Liver (tissue), 9 donors: ENCODE data around the gene PI4K2A. TPM values are rescaled to one million over a fixed set of nuclear protein-coding genes. Genes with fewer than 3 reads are reported as not detected.

Experiments used
- DNase-seq: peaks from one replicate; pipeline ENCODE4 v3.0.0-alpha.2; 2017; ENCODE audit warnings: low spot score
- H3K27ac ChIP-seq, 2 donors: one replicate each; pipeline ENCODE4 v1.7.0; 2013; ENCODE audit warnings: inconsistent platforms in 2 of 2, low read length in 2 of 2, control low read depth in 1 of 2, low read depth in 1 of 2, mild to moderate bottlenecking in 1 of 2
- H3K27me3 ChIP-seq, 4 donors: one replicate each; pipeline versions ENCODE4 v1.6.1 to v1.7.0; 2013; ENCODE audit warnings: low read length in 3 of 4, inconsistent platforms in 1 of 4, mild to moderate bottlenecking in 1 of 4, moderate library complexity in 1 of 4; ENCODE audit not compliant: control insufficient read depth in 4 of 4, insufficient read depth in 4 of 4
- H3K36me3 ChIP-seq, 4 donors: one replicate each; pipeline versions ENCODE4 v1.6.1 to v1.7.0; 2013; ENCODE audit warnings: low read length in 3 of 4, mild to moderate bottlenecking in 3 of 4, low read depth in 1 of 4, moderate library complexity in 1 of 4; ENCODE audit not compliant: control insufficient read depth in 4 of 4, insufficient read depth in 3 of 4
- H3K4me1 ChIP-seq, 4 donors: one replicate each; pipeline versions ENCODE4 v1.6.1 to v1.7.0; 2013; ENCODE audit warnings: low read length in 3 of 4, mild to moderate bottlenecking in 3 of 4, moderate library complexity in 1 of 4; ENCODE audit not compliant: control insufficient read depth in 4 of 4, insufficient read depth in 4 of 4
- H3K4me3 ChIP-seq, 3 donors: one replicate each; pipeline versions ENCODE4 v1.6.1 to v1.7.0; 2013; ENCODE audit warnings: low read length in 3 of 3, control low read depth in 1 of 3, low read depth in 1 of 3, mild to moderate bottlenecking in 1 of 3
- H3K9ac ChIP-seq, 2 donors: one replicate each; pipeline ENCODE4 v1.7.0; 2013; ENCODE audit warnings: low read length in 2 of 2, mild to moderate bottlenecking in 2 of 2, moderate library complexity in 2 of 2, control low read depth in 1 of 2, low read depth in 1 of 2
- H3K9me3 ChIP-seq, 4 donors: one replicate each; pipeline versions ENCODE4 v1.6.1 to v1.7.0; 2013; ENCODE audit warnings: low read length in 3 of 4; ENCODE audit not compliant: control insufficient read depth in 4 of 4
- ATF3 ChIP-seq: IDR thresholded peaks from 2 replicates; pipeline ENCODE4 v1.6.1; 2016; ENCODE audit warnings: antibody characterized with exemption
- CTCF ChIP-seq: fragments of 150-350 bp; IDR thresholded peaks from 2 replicates; pipeline ENCODE4 v1.5.1; 2017; ENCODE audit warnings: improper control_type of control experiment, low read depth, low read length; ENCODE audit not compliant: missing input control
- EGR1 ChIP-seq, 2 donors: IDR thresholded peaks; 2 replicates each; pipeline ENCODE4 v1.6.1; 2016 to 2018; ENCODE audit warnings: antibody characterized with exemption in 2 of 2, low read depth in 2 of 2
- FOXA1 ChIP-seq: IDR thresholded peaks from 2 replicates; pipeline ENCODE4 v1.6.1; 2016; ENCODE audit warnings: antibody characterized with exemption
- FOXA2 ChIP-seq: IDR thresholded peaks from 2 replicates; pipeline ENCODE4 v1.6.1; 2016; ENCODE audit warnings: antibody characterized with exemption
- GABPA ChIP-seq, 2 donors: IDR thresholded peaks in 1 of 2; conservative IDR thresholded peaks in 1 of 2; 2 replicates each; pipeline ENCODE4 v1.6.1; 2016; ENCODE audit warnings: antibody characterized with exemption in 2 of 2, mild to moderate bottlenecking in 1 of 2, moderate library complexity in 1 of 2
- HNF4A ChIP-seq, 2 donors: conservative IDR thresholded peaks; 2 replicates each; pipeline ENCODE4 v1.6.1; 2016; ENCODE audit warnings: antibody characterized with exemption in 2 of 2, mild to moderate bottlenecking in 2 of 2
- HNF4G ChIP-seq: IDR thresholded peaks from 2 replicates; pipeline ENCODE4 v1.6.1; 2016; ENCODE audit warnings: antibody characterized with exemption
- JUND ChIP-seq, 2 donors: IDR thresholded peaks; 2 replicates each; pipeline ENCODE4 v1.6.1; 2016; ENCODE audit warnings: antibody characterized with exemption in 2 of 2
- MAX ChIP-seq: IDR thresholded peaks from 2 replicates; pipeline ENCODE4 v1.6.1; 2016; ENCODE audit warnings: antibody characterized with exemption
- NR2F2 ChIP-seq: IDR thresholded peaks from 2 replicates; pipeline ENCODE4 v1.6.1; 2016; ENCODE audit warnings: antibody characterized with exemption
- RAD21 ChIP-seq, 2 donors: IDR thresholded peaks; 2 replicates each; pipeline ENCODE4 v1.6.1; 2016; ENCODE audit warnings: antibody characterized with exemption in 2 of 2, mild to moderate bottlenecking in 2 of 2
- REST ChIP-seq: IDR thresholded peaks from 2 replicates; pipeline ENCODE4 v1.6.1; 2016; ENCODE audit warnings: antibody characterized with exemption, mild to moderate bottlenecking
- RXRA ChIP-seq, 2 donors: IDR thresholded peaks; 2 replicates each; pipeline ENCODE4 v1.6.1; 2017 to 2018; ENCODE audit warnings: antibody characterized with exemption in 2 of 2, mild to moderate bottlenecking in 1 of 2
- SP1 ChIP-seq: IDR thresholded peaks from 2 replicates; pipeline ENCODE4 v1.6.1; 2018; ENCODE audit warnings: antibody characterized with exemption, mild to moderate bottlenecking
- TAF1 ChIP-seq: conservative IDR thresholded peaks from 2 replicates; pipeline ENCODE4 v1.6.1; 2016; ENCODE audit warnings: antibody characterized with exemption, mild to moderate bottlenecking
- YY1 ChIP-seq: IDR thresholded peaks from 2 replicates; pipeline ENCODE4 v1.6.1; 2016; ENCODE audit warnings: antibody characterized with exemption, mild to moderate bottlenecking
- ZBTB33 ChIP-seq: IDR thresholded peaks from 2 replicates; pipeline ENCODE4 v1.6.1; 2016; ENCODE audit warnings: antibody characterized with exemption
- WGBS: extraction: QIAGEN DNeasy Blood & Tissue Kit; methylation state at CpG from one replicate; pipeline ENCODE4 v1.1.7; 2013; 5-methylcytosine and 5-hydroxymethylcytosine counted together
- polyA plus RNA-seq, 2 donors: library from polyadenylated mRNA; stranded (reverse) in 1 of 2; unstranded in 1 of 2; fragments of 200-250 nt in 1 of 2; fragments of >200 nt in 1 of 2; fragmentation: Nextera tagmentation in 1 of 2; extraction: Ambion mirVana in 1 of 2; gene quantifications; one replicate each; pipeline versions ENCODE4 v1.2.1 to v1.2.3, GENCODE V29; 2013 to 2015
- total RNA-seq, 2 donors: library from RNA; depleted of rRNA; stranded (reverse); fragments of >200 nt; gene quantifications; one replicate each; pipeline ENCODE4 v1.2.3, GENCODE V29; 2014
- donor health status: healthy.
- donor health status: healthy.
- donor health status: healthy.
- donor health status: healthy.
- donor health status: healthy.

PI4K2A gene
- total and polyA plus RNA-seq, 4 donors, result 4.4 to 17.6 (median 11.2) TPM

GRCh38 chr10:97597778-97598177, 42.7 kb upstream of the PI4K2A start (continued):
- no peak for TF ChIP-seq ZBTB33
- TF ChIP-seq HNF4G, result no peak
- TF ChIP-seq TAF1, result no peak
- no peak for TF ChIP-seq ATF3
- TF ChIP-seq YY1, result no peak
- no peak for TF ChIP-seq RAD21 (IDR thresholded peaks at IDR 0.05)

GRCh38 chr10:97598407-97599271, 41.8 kb upstream of the PI4K2A start:
- no peak for TF ChIP-seq EGR1 (IDR thresholded peaks at IDR 0.05; ENCODE audit: low read depth in 2 of 2)
- no peak for TF ChIP-seq SP1
- TF ChIP-seq FOXA2, result no peak
- no peak for TF ChIP-seq ATF3
- TF ChIP-seq YY1, result no peak
- no peak for TF ChIP-seq FOXA1
- no peak for TF ChIP-seq HNF4A (conservative IDR thresholded peaks at IDR 0.05)
- TF ChIP-seq RXRA (IDR thresholded peaks at IDR 0.05), result no peak
- TF ChIP-seq JUND (IDR thresholded peaks at IDR 0.05), result no peak
- TF ChIP-seq TAF1, result no peak
- no peak for TF ChIP-seq GABPA (IDR thresholded peaks at IDR 0.05 in 1 of 2, conservative IDR thresholded peaks at IDR 0.05 in 1 of 2)
- TF ChIP-seq ZBTB33, result no peak
- no peak for TF ChIP-seq MAX
- no peak for TF ChIP-seq CTCF
- no peak for TF ChIP-seq HNF4G
- TF ChIP-seq REST, result no peak
- TF ChIP-seq NR2F2, result no peak
- no peak for TF ChIP-seq RAD21 (IDR thresholded peaks at IDR 0.05)
- 96% methylated on average over 19 of the region's 19 CpGs for WGBS
- Histone ChIP-seq H3K9me3 (no peaks in the 10 kb centered on the region), H3K4me3 (no peak overlapping the region), H3K9ac (no peak overlapping the region), H3K27ac (no peak overlapping the region), H3K27me3 (no peaks in the 10 kb centered on the region), H3K4me1 (peaks cover 3 to 11% (median 9%) of the 10 kb centered on the region in 4 donors), H3K36me3 (peaks cover 0 to 10% (median 5%) of the 10 kb centered on the region in 4 donors)
- DNase-seq, result no peak
